KMS-11 (cell line): ENCODE measurements around the gene SLC2A4RG.

Experiments used
- H2AFZ ChIP-seq: fragments of 200-600 bp; sonication (generic); 2 replicates; pipeline ENCODE4 v1.6.1; 2016; ENCODE audit warnings: antibody characterized with exemption, mixed run types, low read depth
- H3K27ac ChIP-seq: fragments of 200-600 bp; sonication (generic); 2 replicates; pipeline ENCODE4 v1.6.1; 2016; ENCODE audit warnings: mild to moderate bottlenecking, mixed run types
- H3K27me3 ChIP-seq: fragments of 200-600 bp; sonication (generic); 2 replicates; pipeline ENCODE4 v1.6.1; 2017; ENCODE audit warnings: mild to moderate bottlenecking, low read depth, mixed run types, moderate library complexity; ENCODE audit not compliant: insufficient read depth
- H3K36me3 ChIP-seq: fragments of 200-600 bp; sonication (generic); 2 replicates; pipeline ENCODE4 v1.6.1; 2017; ENCODE audit warnings: mild to moderate bottlenecking, mixed run types; ENCODE audit not compliant: insufficient read depth
- H3K4me1 ChIP-seq: fragments of 200-600 bp; sonication (generic); 2 replicates; pipeline ENCODE4 v1.6.1; 2016; ENCODE audit warnings: mild to moderate bottlenecking, low read depth, mixed run types; ENCODE audit not compliant: poor library complexity, severe bottlenecking
- H3K4me2 ChIP-seq: fragments of 200-600 bp; sonication (generic); 2 replicates; pipeline ENCODE4 v1.7.0; 2016; ENCODE audit warnings: mild to moderate bottlenecking, mixed run types
- H3K4me3 ChIP-seq: fragments of 200-600 bp; sonication (generic); IDR thresholded peaks from 2 replicates; pipeline ENCODE4 v1.6.1; 2017; ENCODE audit warnings: low read depth, low read length, mixed read lengths; ENCODE audit not compliant: insufficient read depth
- H3K79me2 ChIP-seq: fragments of 200-600 bp; sonication (generic); 2 replicates; pipeline ENCODE4 v1.6.1; 2016; ENCODE audit warnings: low read depth, mixed run types; ENCODE audit not compliant: insufficient read depth
- H3K9ac ChIP-seq: fragments of 200-600 bp; sonication (generic); 2 replicates; pipeline ENCODE4 v1.6.1; 2016; ENCODE audit warnings: mild to moderate bottlenecking, mixed run types
- H4K20me1 ChIP-seq: fragments of 200-600 bp; sonication (generic); 2 replicates; pipeline ENCODE4 v1.6.1; 2016; ENCODE audit warnings: mild to moderate bottlenecking, mixed run types; ENCODE audit not compliant: insufficient read depth
- TF ChIP-seq, protein P1 (sequence below): fragments of 200-600 bp; sonication (generic); conservative IDR thresholded peaks from 2 replicates; pipeline ENCODE4 v1.6.1; 2017; ENCODE audit warnings: low read depth, mild to moderate bottlenecking, antibody characterized with exemption, low read length, moderate library complexity, mixed read lengths

The SLC2A4RG gene

DNA sequence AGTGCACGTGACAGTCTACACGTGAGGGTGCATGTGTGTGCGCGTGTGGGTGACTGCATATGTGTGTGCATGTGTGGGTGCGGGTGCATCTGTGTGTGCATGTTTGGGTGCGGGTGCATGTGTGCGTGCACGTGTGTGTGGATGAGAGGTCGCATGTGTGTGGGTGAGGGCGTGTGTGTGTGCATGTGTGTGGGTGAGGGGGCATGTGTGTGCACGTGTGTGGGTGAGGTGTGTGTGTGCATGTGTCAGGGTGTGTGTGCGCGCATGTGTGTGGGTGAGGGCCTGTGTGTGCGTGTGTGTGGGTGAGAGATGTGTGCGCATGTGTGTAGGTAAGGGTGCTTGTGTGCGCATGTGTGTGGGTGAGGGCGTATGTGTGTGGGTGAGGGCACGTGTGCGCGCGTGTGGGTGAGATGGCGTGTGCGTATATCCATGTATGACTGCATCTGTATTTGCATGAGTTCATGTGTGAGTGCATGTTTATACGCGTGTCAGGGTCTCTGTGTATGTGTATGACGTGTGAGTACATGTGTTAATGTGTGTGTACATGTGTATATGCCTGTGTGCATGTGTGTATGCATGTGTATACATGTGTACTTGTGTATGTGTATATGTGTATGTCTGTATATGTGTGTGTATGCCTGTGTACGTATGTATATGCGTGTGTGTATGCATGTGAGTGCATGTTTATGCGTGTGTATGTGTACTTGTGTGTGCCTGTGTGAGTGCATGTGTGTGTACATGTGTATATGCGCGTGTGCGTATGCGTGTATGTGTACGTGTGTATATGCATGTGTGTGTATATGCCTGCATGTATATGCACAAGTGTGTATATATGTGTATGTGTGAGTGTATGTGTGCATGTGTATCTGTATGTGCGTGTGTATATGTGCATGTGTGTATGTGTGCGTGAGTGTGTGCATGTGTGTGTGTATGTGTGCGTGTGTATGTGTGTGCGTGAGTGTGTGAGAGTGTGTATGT, 7.2 kb upstream of the SLC2A4RG start:
- H3K79me2 ChIP-seq, result peaks cover 24% of the 10 kb centered on the region
- no peaks in the 10 kb centered on the region for H3K27me3 ChIP-seq
- no peak overlapping the region for H3K9ac ChIP-seq
- H3K4me3 ChIP-seq, result no peak overlapping the region
- H2AFZ ChIP-seq, result no peak overlapping the region
- H3K4me2 ChIP-seq, result peak overlapping the region; percentile 7; the same call in 1 of the 2 replicates
- H3K4me1 ChIP-seq, result peaks cover 72% of the 10 kb centered on the region
- no peak overlapping the region for H3K27ac ChIP-seq
- no peaks in the 10 kb centered on the region for H4K20me1 ChIP-seq
- TF ChIP-seq, protein P1, sequence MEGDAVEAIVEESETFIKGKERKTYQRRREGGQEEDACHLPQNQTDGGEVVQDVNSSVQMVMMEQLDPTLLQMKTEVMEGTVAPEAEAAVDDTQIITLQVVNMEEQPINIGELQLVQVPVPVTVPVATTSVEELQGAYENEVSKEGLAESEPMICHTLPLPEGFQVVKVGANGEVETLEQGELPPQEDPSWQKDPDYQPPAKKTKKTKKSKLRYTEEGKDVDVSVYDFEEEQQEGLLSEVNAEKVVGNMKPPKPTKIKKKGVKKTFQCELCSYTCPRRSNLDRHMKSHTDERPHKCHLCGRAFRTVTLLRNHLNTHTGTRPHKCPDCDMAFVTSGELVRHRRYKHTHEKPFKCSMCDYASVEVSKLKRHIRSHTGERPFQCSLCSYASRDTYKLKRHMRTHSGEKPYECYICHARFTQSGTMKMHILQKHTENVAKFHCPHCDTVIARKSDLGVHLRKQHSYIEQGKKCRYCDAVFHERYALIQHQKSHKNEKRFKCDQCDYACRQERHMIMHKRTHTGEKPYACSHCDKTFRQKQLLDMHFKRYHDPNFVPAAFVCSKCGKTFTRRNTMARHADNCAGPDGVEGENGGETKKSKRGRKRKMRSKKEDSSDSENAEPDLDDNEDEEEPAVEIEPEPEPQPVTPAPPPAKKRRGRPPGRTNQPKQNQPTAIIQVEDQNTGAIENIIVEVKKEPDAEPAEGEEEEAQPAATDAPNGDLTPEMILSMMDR, result no peak
- no peaks in the 10 kb centered on the region for H3K36me3 ChIP-seq

DNA sequence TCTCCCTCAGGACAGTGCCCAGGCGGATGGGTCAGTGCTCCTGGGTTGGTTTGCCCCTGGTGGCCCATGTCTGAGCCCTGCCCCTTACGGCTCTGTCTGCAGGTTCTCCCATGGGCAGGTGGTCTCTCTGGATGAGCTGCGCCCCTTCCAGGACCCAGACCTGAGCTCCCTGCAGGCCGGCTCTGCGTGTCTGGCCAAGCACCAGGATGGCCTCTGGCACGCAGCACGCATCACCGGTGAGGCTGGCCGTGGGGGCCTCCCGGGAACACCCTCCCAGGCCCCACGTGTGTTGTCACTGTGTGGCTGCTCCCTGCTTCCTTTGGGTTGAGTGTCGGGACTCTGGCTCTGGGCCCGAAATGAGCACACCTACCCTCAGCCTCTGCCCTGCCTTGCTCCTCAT, 6.5 kb upstream of the SLC2A4RG start:
- TF ChIP-seq, protein P1, result no peak
- no peak overlapping the region for H3K9ac ChIP-seq
- no peak overlapping the region for H3K4me2 ChIP-seq
- H3K4me3 ChIP-seq, result no peak overlapping the region
- H3K79me2 ChIP-seq, result peaks cover 24% of the 10 kb centered on the region
- no peaks in the 10 kb centered on the region for H3K27me3 ChIP-seq
- no peaks in the 10 kb centered on the region for H4K20me1 ChIP-seq
- H3K36me3 ChIP-seq, result no peaks in the 10 kb centered on the region
- no peak overlapping the region for H2AFZ ChIP-seq
- H3K4me1 ChIP-seq, result peaks cover 67% of the 10 kb centered on the region
- H3K27ac ChIP-seq, result no peak overlapping the region

DNA sequence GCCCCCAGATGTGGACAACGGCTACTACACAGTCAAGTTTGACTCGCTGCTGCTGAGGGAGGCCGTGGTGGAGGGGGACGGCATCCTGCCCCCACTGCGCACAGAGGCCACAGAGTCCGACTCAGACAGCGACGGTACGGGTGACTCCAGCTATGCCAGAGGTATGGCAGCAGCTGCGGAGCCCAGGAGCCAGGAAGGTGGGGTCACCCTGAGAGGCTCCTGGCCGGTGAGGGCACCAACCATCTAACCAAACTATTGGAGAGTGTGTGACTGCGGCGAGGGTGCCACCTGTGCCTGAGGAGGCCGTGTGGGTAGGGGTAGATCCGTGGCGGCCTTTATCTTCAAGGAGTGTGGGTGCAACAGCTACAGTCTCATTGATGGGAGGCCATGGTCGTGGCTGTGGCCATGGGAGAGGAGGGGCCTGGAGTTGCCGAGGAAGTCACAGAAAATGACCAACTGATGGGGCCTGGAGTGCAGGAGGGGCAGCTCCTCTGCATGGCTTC, 5.9 kb upstream of the SLC2A4RG start:
- H3K36me3 ChIP-seq, result no peaks in the 10 kb centered on the region
- H3K4me1 ChIP-seq, result peaks cover 67% of the 10 kb centered on the region
- H3K9ac ChIP-seq, result no peak overlapping the region
- no peaks in the 10 kb centered on the region for H4K20me1 ChIP-seq
- no peak overlapping the region for H3K27ac ChIP-seq
- no peak overlapping the region for H3K4me3 ChIP-seq
- peaks cover 24% of the 10 kb centered on the region for H3K79me2 ChIP-seq
- TF ChIP-seq, protein P1, result no peak
- no peak overlapping the region for H2AFZ ChIP-seq
- H3K27me3 ChIP-seq, result no peaks in the 10 kb centered on the region
- H3K4me2 ChIP-seq, result no peak overlapping the region

DNA sequence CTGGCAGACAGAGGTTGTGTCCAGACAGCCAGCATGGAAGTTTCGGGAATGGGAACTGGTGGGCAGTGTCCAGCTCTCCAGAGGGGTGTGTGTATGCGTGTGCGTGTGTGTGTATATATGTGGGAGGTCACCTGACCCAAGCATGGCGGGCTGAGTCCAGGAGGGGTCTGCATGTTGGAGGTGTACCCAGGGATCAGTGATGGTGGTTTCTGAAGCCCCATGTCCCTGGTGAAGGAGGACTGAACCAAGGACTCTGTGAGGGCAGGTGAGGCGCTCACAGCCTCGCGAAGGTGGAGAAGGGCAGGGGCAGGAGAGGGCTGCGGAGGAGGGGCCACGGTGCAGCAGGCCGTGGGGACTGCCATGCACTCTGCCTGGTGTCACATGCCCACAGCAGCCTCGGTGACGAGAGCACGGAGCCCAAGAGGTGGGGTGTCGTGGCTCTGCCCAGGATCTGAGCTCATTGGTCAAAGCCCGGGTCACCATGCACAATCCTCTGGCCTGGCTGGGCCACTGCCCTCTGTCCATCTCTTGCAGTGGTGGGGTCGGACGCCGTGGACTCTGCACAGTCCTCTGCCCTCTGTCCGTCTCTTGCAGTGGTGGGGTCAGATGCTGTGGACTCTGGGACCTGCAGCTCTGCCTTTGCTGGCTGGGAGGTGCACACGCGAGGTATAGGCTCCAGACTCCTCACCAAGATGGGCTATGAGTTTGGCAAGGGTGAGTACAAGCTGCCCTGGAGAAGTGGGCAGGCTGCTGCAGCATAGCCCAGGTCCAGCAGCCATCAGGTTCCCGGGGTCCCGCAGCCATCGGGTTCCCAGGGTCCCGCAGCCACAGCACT, 5.2 kb upstream of the SLC2A4RG start:
- Histone ChIP-seq H3K27me3 (no peaks in the 10 kb centered on the region), H3K9ac (no peak overlapping the region), H3K27ac (no peak overlapping the region), H2AFZ (no peak overlapping the region), H3K4me3 (no peak overlapping the region), H3K4me2 (no peak overlapping the region), H3K79me2 (peaks cover 24% of the 10 kb centered on the region), H3K4me1 (peaks cover 65% of the 10 kb centered on the region), H3K36me3 (no peaks in the 10 kb centered on the region), H4K20me1 (no peaks in the 10 kb centered on the region)
- TF ChIP-seq, protein P1, result no peak
